ENCODE measurements around the gene RASGEF1B. TPM values are rescaled to one million over a fixed set of nuclear protein-coding genes. Genes with fewer than 3 reads are reported as not detected.

Gene RASGEF1B
- total and polyA plus RNA-seq, 9 of the 15 experiments (the other 6 are each of a cell fraction or from before 2014, with no cell fraction given): 0.04 to 0.57 (median 0.22) TPM

- TF ChIP-seq ZNF609 (CRISPR knock-in tag; IDR thresholded peaks at IDR 0.05; ENCODE audit: borderline replicate concordance) (no peak), BRD9 (IDR thresholded peaks at IDR 0.05; ENCODE audit: low read depth, partially characterized antibody) (peak; percentile 78), YBX1 (IDR thresholded peaks at IDR 0.05) (no peak), POLR2H (tag; IDR thresholded peaks at IDR 0.05; ENCODE audit: low read depth) (peak; percentile 73), ATF6 (CRISPR knock-in tag; IDR thresholded peaks at IDR 0.05) (no peak), PTTG1 (tag; IDR thresholded peaks at IDR 0.05; ENCODE audit: low read depth) (no peak), ZNF175 (CRISPR knock-in tag; IDR thresholded peaks at IDR 0.05; ENCODE audit: low read depth) (peak; percentile 67; the same call in 1 of the 2 replicates), GATAD2A (IDR thresholded peaks at IDR 0.05) (no peak), MBD2 (IDR thresholded peaks at IDR 0.05; ENCODE audit: borderline replicate concordance, low read depth) (peak; percentile 69; the same call in 1 of the 2 replicates), TFAM (CRISPR knock-in tag; conservative IDR thresholded peaks at IDR 0.05) (no peak), RB1 (IDR thresholded peaks at IDR 0.05; ENCODE audit: low read depth) (no peak), ZNF655 (CRISPR knock-in tag; IDR thresholded peaks at IDR 0.05) (no peak), TFAP4 (CRISPR knock-in tag; IDR thresholded peaks at IDR 0.05; ENCODE audit: borderline replicate concordance) (peak; percentile 81; the same call in 1 of the 2 replicates), THRB (CRISPR knock-in tag; conservative IDR thresholded peaks at IDR 0.05) (no peak), RAD51 (IDR thresholded peaks at IDR 0.05; ENCODE audit: borderline replicate concordance, low read depth) (no peak)
Observed at GRCh38 chr4:81421346-81422218, 50.1 kb downstream of the RASGEF1B start (continued).

Measured in K562 (cell line).